SK-N-SH treated with all-trans-retinoic acid at 6 μM for 48 hours (cell line): Measurements from ENCODE around the gene TSPAN9.

Source experiments
- CSDC2 ChIP-seq: fragments of 250-450 bp; sonication (Bioruptor Pico); IDR thresholded peaks from 2 replicates; pipeline ENCODE4 v1.5.0; 2020; ENCODE audit warnings: mild to moderate bottlenecking, moderate library complexity
- ISL1 ChIP-seq: fragments of 250-450 bp; sonication (Bioruptor Pico); IDR thresholded peaks from 2 replicates; pipeline ENCODE4 v2.1.2; 2022; ENCODE audit warnings: mild to moderate bottlenecking, moderate library complexity
- PATZ1 ChIP-seq: fragments of 250-450 bp; sonication (Bioruptor Pico); IDR thresholded peaks from 2 replicates; pipeline ENCODE4 v1.8.0; 2020; ENCODE audit warnings: mild to moderate bottlenecking, moderate library complexity, borderline replicate concordance
- POU6F1 ChIP-seq: fragments of 250-450 bp; sonication (Bioruptor Pico); IDR thresholded peaks from 2 replicates; pipeline ENCODE4 v1.8.0; 2021; ENCODE audit warnings: low read depth, mild to moderate bottlenecking, moderate library complexity, borderline replicate concordance
- RARB ChIP-seq: fragments of 250-450 bp; sonication (Bioruptor Pico); IDR thresholded peaks from 2 replicates; pipeline ENCODE4 v1.8.0; 2021; ENCODE audit warnings: mild to moderate bottlenecking, moderate library complexity
- ZFP30 ChIP-seq: fragments of 450-650 bp; formaldehyde crosslinking; IDR thresholded peaks from 2 replicates; pipeline ENCODE4 v1.5.0; 2022; ENCODE audit warnings: mild to moderate bottlenecking, moderate library complexity
- ZNF565 ChIP-seq: fragments of 450-650 bp; formaldehyde crosslinking; conservative IDR thresholded peaks from 2 replicates; pipeline ENCODE4 v1.5.0; 2020; ENCODE audit warnings: low read depth, mild to moderate bottlenecking, moderate library complexity

DNA sequence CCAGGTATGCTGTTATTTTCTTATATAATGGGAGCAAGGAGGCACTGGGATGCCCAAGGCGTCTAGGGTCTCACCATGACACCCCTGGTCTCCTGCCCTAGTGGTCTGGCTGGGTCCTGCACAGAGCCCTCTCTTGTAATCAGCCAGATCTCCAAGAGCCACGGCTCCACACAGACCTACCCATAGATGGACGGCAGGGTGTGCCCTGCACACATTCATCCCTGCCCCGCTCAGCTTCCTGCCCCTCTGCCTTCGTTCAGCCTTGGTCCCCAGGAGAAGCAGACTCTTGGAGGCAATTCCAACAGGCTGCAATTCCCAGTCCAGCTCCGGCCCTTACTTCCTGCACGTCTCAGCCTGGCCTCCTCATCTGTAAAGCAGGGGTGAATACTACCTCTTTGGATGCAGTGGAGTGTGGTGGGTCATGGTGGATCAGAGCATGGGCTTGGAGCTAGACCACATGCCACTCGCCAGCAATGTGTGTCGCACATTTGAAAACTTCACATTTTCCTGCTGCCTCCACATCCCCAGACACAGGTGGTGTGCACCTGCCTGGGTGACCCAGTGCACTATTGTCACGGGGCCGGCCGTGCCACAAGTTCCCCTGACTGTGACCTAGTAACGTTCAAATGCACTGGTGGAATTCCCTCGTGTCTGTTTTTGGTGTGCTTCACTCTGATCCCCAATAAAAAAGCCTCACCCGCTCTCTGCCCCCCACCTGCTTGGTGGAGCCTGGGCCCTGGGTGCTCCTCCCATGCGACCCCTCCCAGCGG is 242.7 kb downstream of the TSPAN9 start:
- no peak for TF ChIP-seq PATZ1 (CRISPR knock-in tag)
- no peak for TF ChIP-seq POU6F1 (CRISPR knock-in tag)
- TF ChIP-seq RARB (CRISPR knock-in tag), result no peak
- TF ChIP-seq ZFP30 (CRISPR knock-in tag), result no peak
- TF ChIP-seq ISL1 (CRISPR knock-in tag), result no peak
- no peak for TF ChIP-seq CSDC2 (CRISPR knock-in tag)
- TF ChIP-seq ZNF565 (CRISPR knock-in tag), result no peak
